ENCODE data around the gene GRPEL1. TPM values are rescaled to one million over a fixed set of nuclear protein-coding genes. Genes with fewer than 3 reads are reported as not detected.

GRPEL1 gene
- total and polyA plus RNA-seq, 2 experiments from 2014 or later = 27.4 to 112 TPM

GRCh38 chr4:7052313-7052712, 15.6 kb downstream of the GRPEL1 start (continued):
- TF ChIP-seq, protein P1, sequence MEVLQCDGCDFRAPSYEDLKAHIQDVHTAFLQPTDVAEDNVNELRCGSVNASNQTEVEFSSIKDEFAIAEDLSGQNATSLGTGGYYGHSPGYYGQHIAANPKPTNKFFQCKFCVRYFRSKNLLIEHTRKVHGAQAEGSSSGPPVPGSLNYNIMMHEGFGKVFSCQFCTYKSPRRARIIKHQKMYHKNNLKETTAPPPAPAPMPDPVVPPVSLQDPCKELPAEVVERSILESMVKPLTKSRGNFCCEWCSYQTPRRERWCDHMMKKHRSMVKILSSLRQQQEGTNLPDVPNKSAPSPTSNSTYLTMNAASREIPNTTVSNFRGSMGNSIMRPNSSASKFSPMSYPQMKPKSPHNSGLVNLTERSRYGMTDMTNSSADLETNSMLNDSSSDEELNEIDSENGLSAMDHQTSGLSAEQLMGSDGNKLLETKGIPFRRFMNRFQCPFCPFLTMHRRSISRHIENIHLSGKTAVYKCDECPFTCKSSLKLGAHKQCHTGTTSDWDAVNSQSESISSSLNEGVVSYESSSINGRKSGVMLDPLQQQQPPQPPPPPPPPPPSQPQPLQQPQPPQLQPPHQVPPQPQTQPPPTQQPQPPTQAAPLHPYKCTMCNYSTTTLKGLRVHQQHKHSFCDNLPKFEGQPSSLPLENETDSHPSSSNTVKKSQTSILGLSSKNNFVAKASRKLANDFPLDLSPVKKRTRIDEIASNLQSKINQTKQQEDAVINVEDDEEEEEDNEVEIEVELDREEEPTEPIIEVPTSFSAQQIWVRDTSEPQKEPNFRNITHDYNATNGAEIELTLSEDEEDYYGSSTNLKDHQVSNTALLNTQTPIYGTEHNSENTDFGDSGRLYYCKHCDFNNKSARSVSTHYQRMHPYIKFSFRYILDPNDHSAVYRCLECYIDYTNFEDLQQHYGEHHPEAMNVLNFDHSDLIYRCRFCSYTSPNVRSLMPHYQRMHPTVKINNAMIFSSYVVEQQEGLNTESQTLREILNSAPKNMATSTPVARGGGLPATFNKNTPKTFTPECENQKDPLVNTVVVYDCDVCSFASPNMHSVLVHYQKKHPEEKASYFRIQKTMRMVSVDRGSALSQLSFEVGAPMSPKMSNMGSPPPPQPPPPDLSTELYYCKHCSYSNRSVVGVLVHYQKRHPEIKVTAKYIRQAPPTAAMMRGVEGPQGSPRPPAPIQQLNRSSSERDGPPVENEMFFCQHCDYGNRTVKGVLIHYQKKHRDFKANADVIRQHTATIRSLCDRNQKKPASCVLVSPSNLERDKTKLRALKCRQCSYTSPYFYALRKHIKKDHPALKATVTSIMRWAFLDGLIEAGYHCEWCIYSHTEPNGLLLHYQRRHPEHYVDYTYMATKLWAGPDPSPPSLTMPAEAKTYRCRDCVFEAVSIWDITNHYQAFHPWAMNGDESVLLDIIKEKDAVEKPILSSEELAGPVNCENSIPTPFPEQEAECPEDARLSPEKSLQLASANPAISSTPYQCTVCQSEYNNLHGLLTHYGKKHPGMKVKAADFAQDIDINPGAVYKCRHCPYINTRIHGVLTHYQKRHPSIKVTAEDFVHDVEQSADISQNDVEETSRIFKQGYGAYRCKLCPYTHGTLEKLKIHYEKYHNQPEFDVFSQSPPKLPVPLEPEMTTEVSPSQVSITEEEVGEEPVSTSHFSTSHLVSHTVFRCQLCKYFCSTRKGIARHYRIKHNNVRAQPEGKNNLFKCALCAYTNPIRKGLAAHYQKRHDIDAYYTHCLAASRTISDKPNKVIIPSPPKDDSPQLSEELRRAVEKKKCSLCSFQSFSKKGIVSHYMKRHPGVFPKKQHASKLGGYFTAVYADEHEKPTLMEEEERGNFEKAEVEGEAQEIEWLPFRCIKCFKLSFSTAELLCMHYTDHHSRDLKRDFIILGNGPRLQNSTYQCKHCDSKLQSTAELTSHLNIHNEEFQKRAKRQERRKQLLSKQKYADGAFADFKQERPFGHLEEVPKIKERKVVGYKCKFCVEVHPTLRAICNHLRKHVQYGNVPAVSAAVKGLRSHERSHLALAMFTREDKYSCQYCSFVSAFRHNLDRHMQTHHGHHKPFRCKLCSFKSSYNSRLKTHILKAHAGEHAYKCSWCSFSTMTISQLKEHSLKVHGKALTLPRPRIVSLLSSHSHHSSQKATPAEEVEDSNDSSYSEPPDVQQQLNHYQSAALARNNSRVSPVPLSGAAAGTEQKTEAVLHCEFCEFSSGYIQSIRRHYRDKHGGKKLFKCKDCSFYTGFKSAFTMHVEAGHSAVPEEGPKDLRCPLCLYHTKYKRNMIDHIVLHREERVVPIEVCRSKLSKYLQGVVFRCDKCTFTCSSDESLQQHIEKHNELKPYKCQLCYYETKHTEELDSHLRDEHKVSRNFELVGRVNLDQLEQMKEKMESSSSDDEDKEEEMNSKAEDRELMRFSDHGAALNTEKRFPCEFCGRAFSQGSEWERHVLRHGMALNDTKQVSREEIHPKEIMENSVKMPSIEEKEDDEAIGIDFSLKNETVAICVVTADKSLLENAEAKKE (CRISPR knock-in tag; IDR thresholded peaks at IDR 0.05) = no peak
- TF ChIP-seq, protein P2, sequence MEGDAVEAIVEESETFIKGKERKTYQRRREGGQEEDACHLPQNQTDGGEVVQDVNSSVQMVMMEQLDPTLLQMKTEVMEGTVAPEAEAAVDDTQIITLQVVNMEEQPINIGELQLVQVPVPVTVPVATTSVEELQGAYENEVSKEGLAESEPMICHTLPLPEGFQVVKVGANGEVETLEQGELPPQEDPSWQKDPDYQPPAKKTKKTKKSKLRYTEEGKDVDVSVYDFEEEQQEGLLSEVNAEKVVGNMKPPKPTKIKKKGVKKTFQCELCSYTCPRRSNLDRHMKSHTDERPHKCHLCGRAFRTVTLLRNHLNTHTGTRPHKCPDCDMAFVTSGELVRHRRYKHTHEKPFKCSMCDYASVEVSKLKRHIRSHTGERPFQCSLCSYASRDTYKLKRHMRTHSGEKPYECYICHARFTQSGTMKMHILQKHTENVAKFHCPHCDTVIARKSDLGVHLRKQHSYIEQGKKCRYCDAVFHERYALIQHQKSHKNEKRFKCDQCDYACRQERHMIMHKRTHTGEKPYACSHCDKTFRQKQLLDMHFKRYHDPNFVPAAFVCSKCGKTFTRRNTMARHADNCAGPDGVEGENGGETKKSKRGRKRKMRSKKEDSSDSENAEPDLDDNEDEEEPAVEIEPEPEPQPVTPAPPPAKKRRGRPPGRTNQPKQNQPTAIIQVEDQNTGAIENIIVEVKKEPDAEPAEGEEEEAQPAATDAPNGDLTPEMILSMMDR (conservative IDR thresholded peaks at IDR 0.05; ENCODE audit: low read depth in 2 of 2) = no peak
- TF ChIP-seq JUNB (IDR thresholded peaks at IDR 0.05; ENCODE audit: unreplicated experiment) = no peak
- no peak for TF ChIP-seq REST (IDR thresholded peaks at IDR 0.05; ENCODE audit: unreplicated experiment)
